Hepatocyte (in vitro differentiated cells): ENCODE results near the gene KHDRBS2.

Experiments
- EZH2 ChIP-seq: fragments of 200-600 bp; sonication (generic); IDR thresholded peaks from 2 replicates; pipeline ENCODE4 v1.6.1; 2016; ENCODE audit warnings: antibody characterized with exemption, mild to moderate bottlenecking, borderline replicate concordance
- TF ChIP-seq, protein P1 (sequence below): fragments of 200-600 bp; sonication (generic); IDR thresholded peaks from 2 replicates; pipeline ENCODE4 v1.5.1; 2016; ENCODE audit warnings: antibody characterized with exemption, mild to moderate bottlenecking; ENCODE audit not compliant: poor library complexity

DNA sequence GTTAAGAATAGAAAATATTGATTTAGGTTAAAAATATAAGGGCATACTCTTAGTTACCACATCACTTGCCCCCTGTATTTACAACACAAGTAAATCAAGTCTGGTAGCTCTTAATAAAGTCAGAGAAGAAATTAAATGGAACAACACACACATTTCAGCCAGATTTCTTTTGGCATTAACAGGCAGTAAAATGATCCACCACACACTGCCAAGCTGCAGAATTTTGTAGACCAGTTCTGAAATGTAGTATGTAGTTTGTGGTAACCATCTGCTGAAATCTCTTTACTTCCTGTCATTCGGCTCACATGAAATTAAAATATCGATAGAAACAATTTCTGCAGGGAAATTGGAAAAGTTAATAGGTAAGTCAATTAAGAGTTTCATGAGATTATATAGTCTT lies 326.8 kb downstream of the KHDRBS2 start:
- TF ChIP-seq, protein P1, sequence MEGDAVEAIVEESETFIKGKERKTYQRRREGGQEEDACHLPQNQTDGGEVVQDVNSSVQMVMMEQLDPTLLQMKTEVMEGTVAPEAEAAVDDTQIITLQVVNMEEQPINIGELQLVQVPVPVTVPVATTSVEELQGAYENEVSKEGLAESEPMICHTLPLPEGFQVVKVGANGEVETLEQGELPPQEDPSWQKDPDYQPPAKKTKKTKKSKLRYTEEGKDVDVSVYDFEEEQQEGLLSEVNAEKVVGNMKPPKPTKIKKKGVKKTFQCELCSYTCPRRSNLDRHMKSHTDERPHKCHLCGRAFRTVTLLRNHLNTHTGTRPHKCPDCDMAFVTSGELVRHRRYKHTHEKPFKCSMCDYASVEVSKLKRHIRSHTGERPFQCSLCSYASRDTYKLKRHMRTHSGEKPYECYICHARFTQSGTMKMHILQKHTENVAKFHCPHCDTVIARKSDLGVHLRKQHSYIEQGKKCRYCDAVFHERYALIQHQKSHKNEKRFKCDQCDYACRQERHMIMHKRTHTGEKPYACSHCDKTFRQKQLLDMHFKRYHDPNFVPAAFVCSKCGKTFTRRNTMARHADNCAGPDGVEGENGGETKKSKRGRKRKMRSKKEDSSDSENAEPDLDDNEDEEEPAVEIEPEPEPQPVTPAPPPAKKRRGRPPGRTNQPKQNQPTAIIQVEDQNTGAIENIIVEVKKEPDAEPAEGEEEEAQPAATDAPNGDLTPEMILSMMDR, result no peak
- no peak for TF ChIP-seq EZH2
